ENCODE data around the gene FOXK1.

GRCh38 chr7:4747013-4747412 is 64.9 kb downstream of the FOXK1 start:
- TF ChIP-seq CTCF (IDR thresholded peaks at IDR 0.05; ENCODE audit: low read depth, low read length) = no peak
- TF ChIP-seq POLR2A (IDR thresholded peaks at IDR 0.05; ENCODE audit: extremely low read depth, insufficient read length) = no peak
